ENCODE results near the gene TM4SF18.

TM4SF18 gene

DNA sequence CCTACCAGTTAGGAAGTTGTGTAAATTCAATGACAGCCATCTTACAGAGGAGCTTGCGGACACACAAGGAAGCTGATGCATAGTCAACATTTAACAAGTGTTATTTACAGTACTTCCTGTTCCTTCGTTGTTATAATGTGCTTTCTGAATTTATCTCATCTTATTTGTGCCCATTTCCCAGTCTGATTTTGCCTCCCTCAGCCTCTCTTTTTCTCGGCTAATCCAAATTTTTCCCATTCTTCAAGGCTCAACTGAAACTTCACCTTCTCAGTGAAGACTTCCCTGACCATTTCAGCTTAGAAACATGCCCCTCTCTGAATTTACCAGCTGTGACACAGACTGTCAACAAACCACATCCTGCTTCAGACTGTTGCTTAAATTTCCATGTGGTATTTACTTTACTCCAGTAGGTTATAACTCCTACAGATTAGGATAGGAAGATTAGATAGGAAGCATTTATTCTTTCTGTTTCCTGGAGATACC lies 56.1 kb downstream of the TM4SF18 start:
- Histone ChIP-seq H3K36me3 (ENCODE audit: control insufficient read depth in 1 of 2, insufficient read depth in 2 of 2, low read length in 2 of 2) (no peaks in the 10 kb centered on the region), H3K27ac (ENCODE audit: low read length) (peak overlapping the region; percentile 55), H3K4me3 (ENCODE audit: low read depth in 1 of 2, low read length in 2 of 2) (peak overlapping the region in 1 of 2 donors; percentile 30), H3K27me3 (ENCODE audit: low read depth, low read length) (no peaks in the 10 kb centered on the region), H3K4me1 (ENCODE audit: control insufficient read depth in 1 of 2, insufficient read depth in 2 of 2, low read length in 2 of 2) (no peaks in the 10 kb centered on the region), H3K9me3 (ENCODE audit: control insufficient read depth in 1 of 2, low read length in 2 of 2) (no peaks in the 10 kb centered on the region)

DNA sequence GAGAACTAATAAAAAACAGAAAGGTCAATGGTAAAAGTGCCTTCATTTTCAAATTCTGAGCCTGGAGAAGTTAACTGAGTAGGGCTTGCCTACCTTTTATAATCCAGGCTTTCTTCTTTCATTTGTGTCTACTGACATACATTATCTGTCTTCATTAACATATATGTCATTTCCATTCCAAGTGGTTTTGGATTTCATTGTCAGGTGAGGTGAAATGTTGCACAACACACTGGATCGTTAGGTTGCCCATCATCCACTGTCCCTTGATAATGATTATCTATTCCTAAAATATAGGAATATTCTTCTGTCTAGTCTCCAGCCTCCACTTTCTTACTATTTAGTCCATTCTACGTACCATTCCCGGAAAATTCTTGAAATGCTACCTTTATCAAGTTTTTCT lies 56.8 kb downstream of the TM4SF18 start:
- Histone ChIP-seq H3K4me3 (ENCODE audit: low read depth in 1 of 2, low read length in 2 of 2) (no peak overlapping the region), H3K27me3 (ENCODE audit: low read depth, low read length) (no peaks in the 10 kb centered on the region), H3K4me1 (ENCODE audit: control insufficient read depth in 1 of 2, insufficient read depth in 2 of 2, low read length in 2 of 2) (no peaks in the 10 kb centered on the region), H3K36me3 (ENCODE audit: control insufficient read depth in 1 of 2, insufficient read depth in 2 of 2, low read length in 2 of 2) (no peaks in the 10 kb centered on the region), H3K27ac (ENCODE audit: low read length) (no peak overlapping the region), H3K9me3 (ENCODE audit: control insufficient read depth in 1 of 2, low read length in 2 of 2) (no peaks in the 10 kb centered on the region)

DNA sequence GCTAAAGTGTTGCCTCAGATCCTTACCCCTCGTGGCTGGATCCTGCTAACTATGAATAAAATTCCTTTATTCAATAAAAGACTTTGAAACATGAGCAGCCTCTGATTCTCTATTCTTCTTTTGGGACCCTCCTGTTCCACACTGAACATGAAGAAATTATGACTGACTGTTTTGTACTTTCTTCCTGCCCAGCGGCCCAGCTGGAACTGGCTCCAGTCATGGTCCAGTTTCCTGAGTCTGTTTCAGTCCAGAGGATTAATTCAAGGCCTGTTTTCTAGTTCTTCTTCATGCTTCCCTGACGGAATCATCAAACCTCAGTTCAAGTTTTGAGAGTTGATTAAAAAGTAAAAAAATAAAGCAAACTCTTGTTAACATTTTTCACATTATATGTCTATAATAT lies 59.2 kb downstream of the TM4SF18 start:
- Histone ChIP-seq H3K4me3 (ENCODE audit: low read depth in 1 of 2, low read length in 2 of 2) (no peak overlapping the region), H3K36me3 (ENCODE audit: control insufficient read depth in 1 of 2, insufficient read depth in 2 of 2, low read length in 2 of 2) (no peaks in the 10 kb centered on the region), H3K27ac (ENCODE audit: low read length) (no peak overlapping the region), H3K4me1 (ENCODE audit: control insufficient read depth in 1 of 2, insufficient read depth in 2 of 2, low read length in 2 of 2) (no peaks in the 10 kb centered on the region), H3K27me3 (ENCODE audit: low read depth, low read length) (no peaks in the 10 kb centered on the region), H3K9me3 (ENCODE audit: control insufficient read depth in 1 of 2, low read length in 2 of 2) (no peaks in the 10 kb centered on the region)

DNA sequence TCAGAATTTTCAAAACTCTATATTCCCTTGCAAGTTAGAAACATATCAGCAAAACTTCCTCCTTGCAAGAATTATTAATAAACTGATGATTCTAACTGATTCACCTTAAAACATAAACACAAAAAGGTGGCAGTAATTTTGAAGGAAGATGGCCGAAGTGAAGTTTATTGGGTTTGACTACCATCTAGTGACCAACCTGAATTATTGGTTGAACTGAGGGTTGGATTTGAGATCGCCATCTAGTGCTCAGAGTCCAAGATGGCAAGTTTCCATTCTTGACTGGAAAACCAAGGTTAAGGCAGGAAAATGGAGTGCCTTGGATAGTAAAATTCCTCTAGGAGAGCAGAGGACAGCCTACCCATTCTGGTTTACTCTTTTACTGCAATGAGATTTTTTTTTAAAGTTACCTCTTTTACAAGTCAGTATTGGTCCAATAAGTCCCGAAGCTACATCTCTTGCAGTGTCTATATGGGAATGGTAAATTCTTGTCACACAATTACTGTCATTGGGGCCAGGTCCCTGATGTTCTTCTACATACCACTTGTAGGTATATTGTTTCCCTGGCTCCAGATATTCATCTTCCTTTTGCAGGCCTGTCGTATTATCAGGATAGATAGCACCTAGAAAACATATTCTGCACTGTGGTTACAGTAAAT lies 60.2 kb downstream of the TM4SF18 start:
- Histone ChIP-seq H3K4me3 (ENCODE audit: low read depth in 1 of 2, low read length in 2 of 2) (no peak overlapping the region), H3K27me3 (ENCODE audit: low read depth, low read length) (no peaks in the 10 kb centered on the region), H3K9me3 (ENCODE audit: control insufficient read depth in 1 of 2, low read length in 2 of 2) (no peaks in the 10 kb centered on the region), H3K27ac (ENCODE audit: low read length) (no peak overlapping the region), H3K4me1 (ENCODE audit: control insufficient read depth in 1 of 2, insufficient read depth in 2 of 2, low read length in 2 of 2) (no peaks in the 10 kb centered on the region), H3K36me3 (ENCODE audit: control insufficient read depth in 1 of 2, insufficient read depth in 2 of 2, low read length in 2 of 2) (no peaks in the 10 kb centered on the region)

DNA sequence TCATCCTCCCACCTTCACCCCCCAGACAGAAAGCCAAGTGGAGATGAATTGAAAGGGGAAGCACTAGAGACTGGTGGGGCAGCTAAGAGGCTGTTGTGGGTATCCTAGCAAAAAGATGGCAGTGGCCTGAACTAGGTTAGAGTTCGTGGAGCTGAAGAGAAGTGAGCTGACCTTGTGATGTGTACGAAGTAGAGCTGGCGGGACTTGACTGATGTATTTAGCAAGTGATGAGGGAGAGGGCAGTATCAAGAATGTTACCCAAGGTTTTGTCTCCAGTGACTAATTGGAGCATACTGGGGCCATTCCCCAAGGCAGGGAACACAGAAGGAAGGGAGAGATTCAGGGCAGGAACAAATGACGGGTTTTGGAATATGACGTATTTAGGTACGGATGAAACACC lies 61.8 kb downstream of the TM4SF18 start:
- Histone ChIP-seq H3K36me3 (ENCODE audit: control insufficient read depth in 1 of 2, insufficient read depth in 2 of 2, low read length in 2 of 2) (no peaks in the 10 kb centered on the region), H3K4me3 (ENCODE audit: low read depth in 1 of 2, low read length in 2 of 2) (no peak overlapping the region), H3K27ac (ENCODE audit: low read length) (no peak overlapping the region), H3K9me3 (ENCODE audit: control insufficient read depth in 1 of 2, low read length in 2 of 2) (no peaks in the 10 kb centered on the region), H3K4me1 (ENCODE audit: control insufficient read depth in 1 of 2, insufficient read depth in 2 of 2, low read length in 2 of 2) (no peaks in the 10 kb centered on the region), H3K27me3 (ENCODE audit: low read depth, low read length) (no peaks in the 10 kb centered on the region)

DNA sequence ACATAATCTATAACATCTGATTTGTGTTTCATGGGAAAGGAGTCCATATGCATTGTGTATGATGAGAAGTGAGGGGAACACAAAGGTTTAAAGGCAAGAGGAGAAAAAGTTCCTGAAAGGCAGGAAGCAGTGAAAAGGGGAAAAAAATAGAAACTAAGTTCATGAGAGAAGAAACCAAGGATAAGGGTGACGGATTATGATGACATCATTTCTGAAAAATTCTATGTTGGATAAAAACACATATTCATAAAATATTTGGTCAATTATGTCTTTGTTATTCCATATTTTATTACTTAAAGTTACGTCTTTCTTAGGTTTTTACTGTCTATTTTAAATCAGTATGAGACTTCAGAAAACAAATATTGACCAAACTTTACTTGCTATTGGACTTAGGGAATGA lies 63.3 kb downstream of the TM4SF18 start:
- H3K4me1 ChIP-seq (ENCODE audit: control insufficient read depth in 1 of 2, insufficient read depth in 2 of 2, low read length in 2 of 2): no peaks in the 10 kb centered on the region
- H3K27ac ChIP-seq (ENCODE audit: low read length): no peak overlapping the region
- H3K36me3 ChIP-seq (ENCODE audit: control insufficient read depth in 1 of 2, insufficient read depth in 2 of 2, low read length in 2 of 2): no peaks in the 10 kb centered on the region
- H3K4me3 ChIP-seq (ENCODE audit: low read depth in 1 of 2, low read length in 2 of 2): no peak overlapping the region
- no peaks in the 10 kb centered on the region for H3K9me3 ChIP-seq (ENCODE audit: control insufficient read depth in 1 of 2, low read length in 2 of 2)
- H3K27me3 ChIP-seq (ENCODE audit: low read depth, low read length): no peaks in the 10 kb centered on the region

DNA sequence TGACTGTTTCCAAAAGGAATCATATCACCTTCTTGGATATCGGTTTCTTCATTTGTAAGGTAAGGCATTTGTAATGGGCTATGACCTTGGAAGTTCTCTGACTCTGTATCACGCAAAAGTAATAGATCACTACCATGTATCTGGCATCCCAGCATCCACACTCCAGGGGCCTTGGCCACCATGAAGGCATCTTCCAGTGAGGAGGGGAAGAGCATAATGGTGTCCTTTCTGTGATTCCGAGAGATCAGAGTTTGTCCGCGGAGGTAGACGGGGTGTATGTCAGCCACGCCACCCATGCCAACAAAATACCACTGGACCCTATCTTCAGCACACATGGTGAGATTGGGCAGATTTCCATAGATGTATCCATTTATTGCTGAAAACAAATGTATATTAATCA lies 63.7 kb downstream of the TM4SF18 start:
- H3K27me3 ChIP-seq (ENCODE audit: low read depth, low read length): no peaks in the 10 kb centered on the region
- no peaks in the 10 kb centered on the region for H3K4me1 ChIP-seq (ENCODE audit: control insufficient read depth in 1 of 2, insufficient read depth in 2 of 2, low read length in 2 of 2)
- H3K27ac ChIP-seq (ENCODE audit: low read length): no peak overlapping the region
- no peak overlapping the region for H3K4me3 ChIP-seq (ENCODE audit: low read depth in 1 of 2, low read length in 2 of 2)
- H3K9me3 ChIP-seq (ENCODE audit: control insufficient read depth in 1 of 2, low read length in 2 of 2): no peaks in the 10 kb centered on the region
- H3K36me3 ChIP-seq (ENCODE audit: control insufficient read depth in 1 of 2, insufficient read depth in 2 of 2, low read length in 2 of 2): no peaks in the 10 kb centered on the region

Data from muscle layer of duodenum (tissue), 2 donors.